Breast epithelium (tissue), 4 donors: ENCODE measurements around the gene ADAMTS2. TPM values are rescaled to one million over a fixed set of nuclear protein-coding genes. Genes with fewer than 3 reads are reported as not detected.

Experiments
- DNase-seq, 2 donors: peaks; one replicate each; pipeline ENCODE4 v3.0.0-alpha.2; 2019; ENCODE audit warnings: low spot score in 2 of 2
- H3K27ac ChIP-seq, 2 donors: fragments of 200-600 bp; sonication (generic) in 1 of 2; one replicate each; pipeline ENCODE4 v1.5.1; 2016 to 2019; ENCODE audit warnings: mild to moderate bottlenecking in 1 of 2
- H3K27me3 ChIP-seq, 2 donors: fragments of 200-600 bp; sonication (generic) in 1 of 2; one replicate each; pipeline versions ENCODE4 v1.5.1 to v1.6.0; 2017 to 2019; ENCODE audit warnings: control low read depth in 1 of 2, mild to moderate bottlenecking in 1 of 2
- H3K36me3 ChIP-seq: fragments of 200-600 bp; one replicate; pipeline ENCODE4 v1.5.1; 2019
- H3K4me1 ChIP-seq, 2 donors: fragments of 200-600 bp; sonication (generic); one replicate each; pipeline ENCODE4 v1.5.1; 2016 to 2019; ENCODE audit warnings: control low read depth in 1 of 2
- H3K4me3 ChIP-seq, 3 donors: fragments of 200-600 bp; sonication (generic); 1 replicate in 2 of 3; 2 replicates in 1 of 3; pipeline ENCODE4 v1.5.1; 2016 to 2019; ENCODE audit warnings: mild to moderate bottlenecking in 3 of 3, moderate library complexity in 2 of 3
- H3K9me3 ChIP-seq, 2 donors: fragments of 200-600 bp; sonication (generic) in 1 of 2; one replicate each; pipeline ENCODE4 v1.5.1; 2016 to 2019; ENCODE audit warnings: control low read depth in 1 of 2
- CTCF ChIP-seq, 3 donors: fragments of 450-650 bp; IDR thresholded peaks; one replicate each; pipeline ENCODE4 v1.5.1; 2016 to 2017; ENCODE audit warnings: antibody characterized with exemption in 3 of 3, mild to moderate bottlenecking in 3 of 3, moderate library complexity in 3 of 3
- POLR2A ChIP-seq: fragments of 450-650 bp; IDR thresholded peaks from one replicate; pipeline ENCODE4 v1.6.1; 2016; ENCODE audit warnings: antibody characterized with exemption, mild to moderate bottlenecking, moderate library complexity
- POLR2AphosphoS5 ChIP-seq, 3 donors: sonication (generic); formaldehyde crosslinking; IDR thresholded peaks; one replicate each; pipeline ENCODE4 v1.6.1; 2017; ENCODE audit warnings: antibody characterized with exemption in 3 of 3
- intact Hi-C: fragments of 100-400 bp; cut with DNase I; formaldehyde crosslinking; loops from one replicate; pipeline ENCODE4 v1.15.1; 2023; ENCODE audit warnings: low total_unique reads
- total RNA-seq, 3 donors: library from RNA; depleted of rRNA; stranded (reverse); fragments of >200 nt; gene quantifications; one replicate each; pipeline ENCODE4 v1.1.0, GENCODE V29; 2016

ADAMTS2 gene
- total RNA-seq, 3 donors from 2014 or later: 11.3 to 51.8 (median 19.7) TPM

GRCh38 chr5:179184521-179185050 is 160.7 kb downstream of the ADAMTS2 start:
- no peak for DNase-seq
- H3K4me3 ChIP-seq: no peak overlapping the region
- TF ChIP-seq POLR2AphosphoS5 (IDR thresholded peaks at IDR 0.05) (no peak), POLR2A (no peak), CTCF (IDR thresholded peaks at IDR 0.05) (no peak)
- no peak overlapping the region for H3K27ac ChIP-seq
- intact Hi-C loops: no loop called here
- no peaks in the 10 kb centered on the region for H3K4me1 ChIP-seq
- H3K27me3 ChIP-seq: peaks cover 0 to 10% of the 10 kb centered on the region in 2 donors
- H3K36me3 ChIP-seq: no peaks in the 10 kb centered on the region
- H3K9me3 ChIP-seq: no peaks in the 10 kb centered on the region

GRCh38 chr5:179183481-179183880 is 161.8 kb downstream of the ADAMTS2 start:
- intact Hi-C loops: no loop called here
- no peak for DNase-seq
- Histone ChIP-seq H3K27me3 (peaks cover 0 to 10% of the 10 kb centered on the region in 2 donors), H3K27ac (no peak overlapping the region), H3K4me3 (no peak overlapping the region), H3K36me3 (no peaks in the 10 kb centered on the region), H3K4me1 (no peaks in the 10 kb centered on the region), H3K9me3 (peaks cover 0 to 5% of the 10 kb centered on the region in 2 donors)
- no peak for TF ChIP-seq POLR2AphosphoS5 (IDR thresholded peaks at IDR 0.05)

GRCh38 chr5:179182601-179183000 is 162.7 kb downstream of the ADAMTS2 start:
- TF ChIP-seq POLR2AphosphoS5 (IDR thresholded peaks at IDR 0.05) (no peak), POLR2A (no peak), CTCF (IDR thresholded peaks at IDR 0.05) (no peak)
- intact Hi-C loops: no loop called here
- Histone ChIP-seq H3K4me3 (no peak overlapping the region), H3K36me3 (no peaks in the 10 kb centered on the region), H3K4me1 (no peaks in the 10 kb centered on the region), H3K9me3 (peaks cover 0 to 5% of the 10 kb centered on the region in 2 donors), H3K27me3 (peaks cover 0 to 10% of the 10 kb centered on the region in 2 donors), H3K27ac (peak overlapping the region in 1 of 2 donors; percentile 66)
- DNase-seq: no peak

GRCh38 chr5:179181988-179182387 is 163.3 kb downstream of the ADAMTS2 start:
- intact Hi-C loops: loop anchor here (1.0 kb wide), 1 partner anchor 19 kb away; no protein-coding TSS in a partner anchor
- Histone ChIP-seq H3K36me3 (no peaks in the 10 kb centered on the region), H3K27ac (peak overlapping the region in 1 of 2 donors; percentile 48), H3K9me3 (peaks cover 0 to 5% of the 10 kb centered on the region in 2 donors), H3K4me3 (no peak overlapping the region), H3K4me1 (no peaks in the 10 kb centered on the region), H3K27me3 (peaks cover 0 to 10% of the 10 kb centered on the region in 2 donors)
- no peak for TF ChIP-seq CTCF (IDR thresholded peaks at IDR 0.05)
- no peak for TF ChIP-seq POLR2AphosphoS5 (IDR thresholded peaks at IDR 0.05)
- TF ChIP-seq POLR2A: no peak
- peak in 1 of 2 donors; percentile 67 for DNase-seq

- no peaks in the 10 kb centered on the region for H3K36me3 ChIP-seq
- intact Hi-C loops: loop anchor here (1.0 kb wide), 1 partner anchor 20 kb away; no protein-coding TSS in a partner anchor
- no peak overlapping the region for H3K4me3 ChIP-seq
- TF ChIP-seq POLR2AphosphoS5 (IDR thresholded peaks at IDR 0.05) (no peak), CTCF (IDR thresholded peaks at IDR 0.05) (no peak), POLR2A (no peak)
- peaks cover 0 to 10% of the 10 kb centered on the region in 2 donors for H3K27me3 ChIP-seq
- H3K27ac ChIP-seq: peak overlapping the region in 1 of 2 donors; percentile 12
- DNase-seq: no peak
- H3K4me1 ChIP-seq: no peaks in the 10 kb centered on the region
- H3K9me3 ChIP-seq: peaks cover 0 to 5% of the 10 kb centered on the region in 2 donors
Measured at GRCh38 chr5:179180921-179181645, 164.2 kb downstream of the ADAMTS2 start.
